Uterus (tissue), 2 donors: Measurements from ENCODE around the gene CDADC1.

Source experiments
- POLR2A ChIP-seq, 2 donors: fragments of 450-650 bp; IDR thresholded peaks; one replicate each; pipeline ENCODE4 v1.6.1; 2016; ENCODE audit warnings: antibody characterized with exemption in 2 of 2, mild to moderate bottlenecking in 1 of 2, moderate library complexity in 1 of 2
- TF ChIP-seq, protein P1 (sequence below), 4 experiments: fragments of 200-600 bp in 2 of 4; fragments of 450-650 bp in 2 of 4; sonication (generic) in 2 of 4; IDR thresholded peaks; one replicate each; pipeline ENCODE4 v1.5.1; 2016 to 2019; ENCODE audit warnings: antibody characterized with exemption in 4 of 4, mild to moderate bottlenecking in 2 of 4, moderate library complexity in 1 of 4

- TF ChIP-seq, protein P1, sequence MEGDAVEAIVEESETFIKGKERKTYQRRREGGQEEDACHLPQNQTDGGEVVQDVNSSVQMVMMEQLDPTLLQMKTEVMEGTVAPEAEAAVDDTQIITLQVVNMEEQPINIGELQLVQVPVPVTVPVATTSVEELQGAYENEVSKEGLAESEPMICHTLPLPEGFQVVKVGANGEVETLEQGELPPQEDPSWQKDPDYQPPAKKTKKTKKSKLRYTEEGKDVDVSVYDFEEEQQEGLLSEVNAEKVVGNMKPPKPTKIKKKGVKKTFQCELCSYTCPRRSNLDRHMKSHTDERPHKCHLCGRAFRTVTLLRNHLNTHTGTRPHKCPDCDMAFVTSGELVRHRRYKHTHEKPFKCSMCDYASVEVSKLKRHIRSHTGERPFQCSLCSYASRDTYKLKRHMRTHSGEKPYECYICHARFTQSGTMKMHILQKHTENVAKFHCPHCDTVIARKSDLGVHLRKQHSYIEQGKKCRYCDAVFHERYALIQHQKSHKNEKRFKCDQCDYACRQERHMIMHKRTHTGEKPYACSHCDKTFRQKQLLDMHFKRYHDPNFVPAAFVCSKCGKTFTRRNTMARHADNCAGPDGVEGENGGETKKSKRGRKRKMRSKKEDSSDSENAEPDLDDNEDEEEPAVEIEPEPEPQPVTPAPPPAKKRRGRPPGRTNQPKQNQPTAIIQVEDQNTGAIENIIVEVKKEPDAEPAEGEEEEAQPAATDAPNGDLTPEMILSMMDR (IDR thresholded peaks at IDR 0.05): no peak
- TF ChIP-seq POLR2A (IDR thresholded peaks at IDR 0.05): no peak
These were observed 58.2 kb downstream of the CDADC1 start for GRCh38 chr13:49305792-49306425.
